ENCODE data around the gene RNF10.
"Not testable (repeated sequence)": the region's sequence is repeated elsewhere in the genome, so short reads cannot be mapped to it uniquely, and the experiment has no call there.

The RNF10 gene

DNA sequence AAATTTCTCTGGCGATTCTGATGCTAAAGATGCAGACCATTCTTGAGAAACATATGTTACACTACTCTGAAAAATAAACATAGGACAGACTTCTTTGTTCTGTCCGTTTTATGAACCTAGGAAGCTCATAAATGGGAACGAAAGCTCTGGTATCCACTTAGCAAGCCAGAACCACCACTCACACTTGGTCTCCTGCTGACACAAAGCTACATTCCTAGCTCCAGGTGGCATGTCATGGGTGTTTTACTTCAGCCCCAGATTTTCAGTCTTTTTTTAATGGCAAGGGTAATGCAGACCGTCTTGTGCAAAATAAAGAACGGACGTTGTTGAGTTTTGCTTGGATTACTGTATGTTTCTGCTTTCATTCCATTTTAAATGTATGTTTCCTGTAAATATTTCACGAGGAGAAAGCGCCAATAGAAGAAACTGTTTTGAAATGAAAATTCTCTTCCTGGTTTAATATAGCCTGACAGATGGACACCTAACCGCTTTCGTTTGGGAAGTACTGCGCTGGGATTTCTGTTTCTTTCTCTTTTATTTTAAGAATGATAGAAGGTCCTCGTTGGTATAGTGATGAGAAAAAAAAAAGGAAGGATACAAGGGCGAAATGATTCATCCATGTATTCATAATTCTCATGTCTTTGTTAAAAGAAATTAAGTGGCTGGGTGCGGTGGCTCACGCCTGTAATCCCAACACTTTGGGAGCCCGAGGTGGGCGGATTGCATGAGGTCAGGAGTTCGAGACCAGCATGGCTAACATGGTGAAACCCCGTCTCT, 4.3 kb upstream of the RNF10 start:
- DNase-seq: peak; percentile 91

DNA sequence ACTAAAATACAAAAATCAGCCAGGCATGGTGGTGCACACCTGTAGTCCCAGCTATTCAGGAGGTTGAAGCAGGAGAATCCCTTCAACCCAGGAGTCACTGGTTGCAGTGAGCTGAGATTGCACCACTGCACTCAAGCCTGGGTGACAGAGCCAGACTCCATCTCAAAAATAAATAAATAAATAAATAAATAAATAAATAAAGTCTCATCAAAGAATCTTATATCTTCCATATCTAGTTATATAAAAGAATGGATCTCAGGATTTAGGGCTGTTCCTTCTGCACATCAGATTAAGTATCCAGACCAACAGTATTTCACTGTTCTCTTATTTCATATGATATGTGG, 3.8 kb upstream of the RNF10 start:
- not testable (repeated sequence) for DNase-seq

DNA sequence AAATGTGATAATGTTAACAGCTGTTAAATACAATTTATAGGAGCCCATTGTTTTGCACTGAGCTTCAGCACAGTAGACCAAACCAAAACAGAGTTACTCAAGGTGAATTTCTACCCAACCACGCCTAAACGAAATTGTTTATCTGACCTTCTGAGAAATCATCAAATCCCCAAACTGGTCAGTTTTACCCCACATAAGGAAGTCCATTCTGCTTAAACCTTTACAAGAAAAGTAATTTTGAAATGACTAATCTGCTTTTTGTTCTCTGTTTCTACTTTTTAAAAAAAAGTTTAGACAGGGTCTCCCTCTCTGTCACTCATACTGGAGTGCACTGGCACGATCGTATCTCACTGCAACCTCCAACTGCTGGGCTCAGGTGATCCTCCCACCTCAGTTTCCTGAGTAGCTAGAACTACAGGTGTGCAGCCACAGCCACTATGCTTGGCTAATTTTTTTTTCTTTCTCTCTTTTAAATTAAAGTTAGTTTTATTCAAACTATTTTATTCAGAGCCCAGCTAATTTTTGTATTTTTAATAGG, 1.4 kb upstream of the RNF10 start:
- no peak for DNase-seq

DNA sequence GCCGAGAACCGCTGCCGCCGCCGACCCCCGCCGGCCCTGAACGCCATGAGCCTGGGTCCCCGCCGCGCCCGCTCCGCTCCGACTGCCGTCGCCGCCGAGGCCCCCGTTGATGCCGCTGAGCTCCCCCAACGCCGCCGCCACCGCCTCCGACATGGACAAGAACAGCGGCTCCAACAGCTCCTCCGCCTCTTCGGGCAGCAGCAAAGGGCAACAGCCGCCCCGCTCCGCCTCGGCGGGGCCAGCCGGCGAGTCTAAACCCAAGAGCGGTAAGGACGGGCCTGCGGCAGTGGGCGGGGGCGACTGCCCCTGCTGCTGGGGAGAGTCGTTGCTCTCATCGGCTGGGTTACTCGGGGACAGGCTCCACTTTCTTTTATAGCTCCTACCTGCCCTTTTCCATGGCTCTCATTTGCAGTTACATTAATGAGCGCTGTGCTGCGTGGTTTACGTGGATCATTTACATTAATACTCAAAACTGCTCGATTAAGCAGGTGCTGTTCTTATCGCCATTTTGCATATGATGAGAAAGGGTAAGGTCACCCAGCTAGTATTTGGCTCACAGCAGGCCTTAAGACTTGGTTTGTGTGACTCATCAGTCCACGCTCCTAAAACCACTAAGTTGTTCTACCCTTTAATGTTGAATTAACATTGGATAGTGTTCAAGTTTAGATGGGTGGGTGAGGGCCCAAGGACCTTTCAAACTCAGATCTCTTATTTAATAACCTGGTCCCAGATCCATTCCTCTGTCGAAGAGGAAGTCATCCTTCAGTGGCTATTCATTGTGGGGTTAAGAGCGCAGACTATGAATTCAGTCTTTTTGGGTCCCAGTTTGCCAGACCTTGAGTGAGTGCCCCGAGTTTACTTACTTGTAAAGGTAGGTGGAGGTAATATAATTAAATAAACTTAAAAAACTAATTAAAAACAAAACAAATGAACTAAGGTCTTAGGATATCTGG, 823 bp downstream of the RNF10 start:
- DNase-seq: peak; percentile 63

DNA sequence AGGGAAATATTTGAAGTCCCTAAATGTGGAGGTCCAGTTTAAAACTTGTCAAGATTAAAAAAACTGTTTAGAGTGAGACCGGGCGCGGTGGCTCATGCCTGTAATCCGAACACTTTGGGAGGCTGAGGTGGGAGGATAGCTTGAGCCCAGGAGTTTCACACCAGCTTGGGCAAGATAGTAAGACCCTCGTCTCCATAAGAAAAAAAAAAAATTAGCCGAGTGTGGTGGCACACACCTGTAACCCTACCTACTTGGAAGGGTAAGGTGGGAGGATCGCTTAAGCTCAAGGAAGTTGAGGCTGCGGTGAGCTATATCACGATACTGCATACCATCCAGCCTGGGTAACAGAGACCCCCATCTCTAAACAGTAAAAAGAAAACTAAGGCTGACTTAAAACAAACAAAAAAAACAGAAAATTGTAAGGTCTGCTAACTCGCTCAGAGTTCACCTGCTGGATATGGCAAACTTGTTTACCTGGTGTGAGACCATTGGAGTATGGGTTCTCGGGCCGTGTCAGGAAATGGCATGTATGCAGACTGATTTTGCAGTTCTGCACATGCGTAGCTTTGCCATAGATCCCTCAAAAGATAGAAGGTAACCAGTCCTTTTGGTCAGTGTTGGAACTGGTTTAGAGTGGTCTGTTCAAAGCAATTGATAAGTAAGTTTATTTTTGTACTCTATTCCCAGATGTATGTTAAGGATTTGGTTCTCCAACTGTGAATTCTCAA, 2.1 kb downstream of the RNF10 start:
- no peak for DNase-seq

DNA sequence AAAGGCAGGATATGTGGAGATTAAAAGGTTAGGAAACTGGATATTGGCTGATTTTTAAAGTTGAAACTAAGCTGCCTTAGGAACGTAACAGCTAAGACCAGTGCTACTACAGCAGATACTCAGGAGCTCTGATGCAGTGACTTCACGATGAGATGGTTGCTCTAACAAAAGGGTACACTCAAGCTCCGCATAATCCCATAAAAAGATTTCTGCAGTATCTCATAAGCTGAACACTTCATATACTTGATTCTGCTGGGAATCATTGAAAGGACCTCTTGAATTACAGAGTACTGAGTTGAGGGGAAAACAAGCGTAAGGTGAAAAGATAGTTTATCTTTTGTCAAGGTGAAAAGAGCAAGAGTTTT, 3.7 kb downstream of the RNF10 start:
- DNase-seq: no peak

DNA sequence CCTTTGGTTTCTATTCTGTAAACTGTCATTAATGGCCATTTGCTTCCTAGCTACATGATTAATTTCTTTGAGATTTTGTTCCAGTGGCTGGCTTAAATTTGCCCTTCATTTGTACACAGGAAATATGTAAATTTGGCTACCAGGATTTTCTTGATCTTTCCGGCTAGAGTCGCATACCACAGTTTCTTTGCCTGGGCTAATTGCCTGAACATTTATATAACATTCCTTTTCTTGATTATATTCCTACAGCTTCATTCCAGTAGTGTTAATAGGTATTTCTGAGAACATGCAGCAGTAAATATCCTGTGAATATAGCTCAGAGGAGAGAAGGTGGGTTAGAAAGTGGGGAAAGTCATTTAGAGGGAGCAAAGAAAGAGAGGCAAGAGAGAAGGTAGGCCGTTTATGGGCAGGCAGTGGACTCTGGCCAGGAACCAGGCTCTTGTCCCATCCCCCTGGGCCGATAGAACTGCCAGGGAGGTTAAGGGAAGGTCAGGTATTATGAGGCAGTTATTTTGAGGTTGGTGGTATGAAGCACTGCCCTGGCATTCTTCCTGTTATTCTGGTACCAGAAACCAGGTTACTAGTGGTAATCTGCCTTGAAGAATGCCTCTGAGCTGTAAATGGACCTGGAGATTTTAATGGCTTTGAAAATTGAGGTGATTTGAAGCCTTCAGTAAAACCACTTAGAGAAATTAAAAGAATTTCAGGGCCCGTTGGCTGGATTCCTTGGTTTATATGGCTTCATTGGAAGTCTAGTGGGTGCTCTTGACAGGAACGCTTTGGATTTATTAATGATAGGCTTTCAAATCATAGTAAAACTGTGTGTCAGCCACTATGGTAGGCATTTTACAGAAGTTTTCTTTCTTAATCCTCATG, 4.4 kb downstream of the RNF10 start:
- DNase-seq: no peak

DNA sequence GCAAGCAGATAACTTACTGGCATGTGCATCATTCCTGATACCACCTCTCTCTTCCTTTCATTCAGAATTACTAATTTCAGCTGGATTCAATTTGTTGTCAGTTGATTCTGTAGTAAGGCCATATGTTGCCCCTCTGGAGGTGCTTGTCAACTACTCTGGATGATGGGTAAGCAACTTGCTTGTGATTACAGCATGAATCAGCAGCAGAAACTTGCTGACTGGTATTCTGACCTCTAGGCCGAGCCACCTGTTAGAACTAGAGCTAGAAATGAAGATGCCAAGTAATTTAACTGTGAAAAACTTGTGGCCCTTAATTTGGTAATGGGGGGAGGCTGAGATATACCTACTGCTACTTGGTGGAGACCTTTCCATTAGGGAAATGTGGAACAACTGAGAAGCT, 5.1 kb downstream of the RNF10 start:
- no peak for DNase-seq

DNA sequence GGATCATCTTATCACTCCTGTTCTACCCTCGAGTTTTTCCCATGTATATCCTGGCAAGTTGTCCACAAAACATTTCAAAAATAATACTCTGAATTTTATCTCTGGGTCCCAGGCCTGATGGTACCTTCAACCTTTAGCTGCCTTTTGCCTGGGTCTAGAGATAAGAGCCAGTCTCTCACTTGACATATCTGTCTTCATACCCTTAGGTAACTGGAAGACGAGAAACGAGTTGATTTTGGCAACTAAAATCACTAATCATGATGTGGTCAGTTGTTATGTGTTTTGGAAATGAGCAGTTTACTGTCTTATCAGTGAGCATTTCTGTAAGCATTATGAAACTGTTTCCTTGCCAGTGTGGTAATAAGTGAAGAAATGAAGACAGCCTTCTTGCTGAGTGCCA, 6.3 kb downstream of the RNF10 start:
- peak; percentile 50 for DNase-seq

DNA sequence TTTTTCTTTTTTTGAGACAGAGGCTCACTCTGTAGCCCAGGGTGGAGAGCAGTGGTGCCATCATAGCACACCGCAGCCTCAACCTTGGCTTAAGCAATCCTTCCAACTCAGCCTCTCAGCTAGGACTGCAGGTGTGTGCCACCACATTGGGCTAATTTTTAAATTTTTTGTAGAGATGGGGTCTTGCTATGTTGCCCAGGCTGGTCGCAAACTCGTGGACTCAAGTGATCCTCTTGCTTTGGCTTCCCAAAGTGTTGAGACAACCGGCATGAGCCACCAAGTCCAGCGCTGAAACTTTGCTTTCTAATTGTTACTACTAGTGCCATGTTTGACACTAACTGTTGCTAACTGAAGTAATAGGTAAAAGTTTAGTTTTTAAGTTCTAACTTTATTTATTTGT, 8.0 kb downstream of the RNF10 start:
- no peak for DNase-seq

DNA sequence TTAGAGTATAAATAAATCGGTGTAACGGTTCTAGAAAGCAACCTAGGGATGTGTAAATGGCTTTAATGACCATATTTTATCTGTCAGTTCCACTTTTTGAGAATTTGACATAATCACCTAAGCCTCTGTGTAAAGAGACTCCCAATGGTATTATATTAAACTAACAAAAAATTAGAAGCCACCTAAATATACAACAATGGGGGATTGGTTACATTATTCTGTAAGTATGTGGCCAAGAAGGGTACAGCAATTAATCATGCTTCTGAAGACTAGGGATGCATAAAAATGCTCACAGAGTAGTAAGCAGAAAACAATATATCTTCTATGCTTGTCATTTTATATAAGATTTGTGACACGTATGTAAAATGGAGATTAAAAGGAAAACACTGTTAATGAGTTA, 10.5 kb downstream of the RNF10 start:
- no peak for DNase-seq

DNA sequence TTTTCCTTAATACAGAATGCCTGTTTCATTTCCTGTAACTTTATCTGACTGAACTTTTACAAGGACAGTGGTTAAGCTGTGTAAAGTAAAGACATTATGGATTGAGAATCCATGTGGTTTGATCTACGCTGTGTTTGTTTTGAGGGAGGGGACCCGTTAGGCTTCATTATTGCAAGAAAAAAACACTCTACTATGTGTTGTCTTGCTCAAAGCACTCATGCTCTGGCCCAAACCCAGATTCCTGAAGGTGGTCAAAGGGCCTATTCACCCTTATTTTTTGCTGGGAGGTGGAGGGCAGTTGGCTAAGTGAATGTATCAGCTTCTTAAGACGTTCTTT, 11.9 kb downstream of the RNF10 start:
- DNase-seq: no peak

DNA sequence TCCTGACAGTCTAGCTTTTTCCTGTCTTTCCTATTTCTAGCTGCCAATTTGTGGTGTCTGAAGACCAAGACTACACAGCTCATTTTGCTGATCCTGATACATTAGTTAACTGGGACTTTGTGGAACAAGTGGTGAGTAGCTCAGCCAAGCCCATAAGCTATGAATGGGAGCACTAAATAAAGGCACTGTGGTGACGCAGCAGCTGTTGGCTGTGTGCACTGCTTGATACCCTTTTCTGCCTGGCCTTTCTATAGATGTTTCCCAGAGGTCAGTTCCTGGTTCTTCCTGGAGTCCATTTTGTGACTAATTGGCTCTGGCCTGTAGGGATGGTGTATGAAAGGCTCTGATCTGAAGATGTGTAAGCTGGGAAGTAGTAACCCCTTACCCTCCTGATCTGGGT, 20.5 kb downstream of the RNF10 start:
- DNase-seq: no peak

DNA sequence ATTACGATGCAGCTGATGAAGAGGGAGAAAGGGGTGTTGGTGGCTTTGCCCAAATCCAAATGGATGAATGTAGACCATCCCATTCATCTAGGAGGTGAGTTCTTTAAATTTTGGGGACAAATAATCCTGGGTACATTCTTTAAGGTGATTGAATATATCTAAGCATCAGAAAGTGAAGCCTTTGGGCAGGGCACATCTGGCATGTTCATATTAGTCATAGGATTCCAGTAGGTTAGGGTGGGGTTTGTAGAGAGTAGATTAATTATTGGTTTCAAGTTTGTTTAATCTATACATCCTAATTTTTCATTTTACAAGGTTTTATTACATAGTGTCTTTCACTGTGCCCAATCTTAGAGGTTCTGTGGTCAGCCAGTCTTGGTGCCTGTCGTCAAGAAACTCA, 23.4 kb downstream of the RNF10 start:
- DNase-seq: no peak

DNA sequence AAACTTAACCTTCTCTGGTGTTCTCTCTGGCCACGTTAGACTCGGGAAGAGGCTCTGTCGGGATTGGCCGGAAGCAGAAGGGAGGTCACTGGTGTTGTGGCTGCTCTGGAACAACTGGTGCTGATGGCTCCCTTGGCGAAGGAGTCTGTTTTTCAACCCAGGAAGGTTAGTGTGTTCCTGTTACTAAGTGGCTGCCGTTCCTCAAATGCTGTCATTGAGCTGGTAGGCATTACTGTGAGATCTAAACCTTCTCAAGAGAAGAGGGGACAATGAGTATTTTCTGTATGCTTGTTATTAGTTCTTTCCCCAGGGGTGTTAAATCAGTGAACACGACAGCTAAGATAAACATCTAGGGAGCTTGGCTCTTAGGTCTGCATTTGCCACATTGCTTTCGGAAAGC, 28.8 kb downstream of the RNF10 start:
- DNase-seq: no peak

DNA sequence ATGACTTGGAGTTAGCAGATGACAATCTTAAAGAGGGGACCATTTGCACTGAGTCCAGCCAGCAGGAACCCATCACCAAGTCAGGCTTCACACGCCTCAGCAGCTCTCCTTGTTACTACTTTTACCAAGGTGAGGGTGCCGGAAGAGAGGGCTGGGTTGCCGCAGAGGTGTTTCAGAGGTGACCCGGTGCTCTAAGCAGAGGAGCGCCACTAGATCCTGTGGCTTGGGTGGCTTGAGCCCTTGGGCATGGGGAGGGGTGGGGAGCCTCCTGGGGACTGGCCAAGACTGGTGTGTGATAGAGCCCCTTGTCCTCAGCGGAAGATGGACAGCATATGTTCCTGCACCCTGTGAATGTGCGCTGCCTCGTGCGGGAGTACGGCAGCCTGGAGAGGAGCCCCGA, 29.3 kb downstream of the RNF10 start:
- DNase-seq: no peak

DNA sequence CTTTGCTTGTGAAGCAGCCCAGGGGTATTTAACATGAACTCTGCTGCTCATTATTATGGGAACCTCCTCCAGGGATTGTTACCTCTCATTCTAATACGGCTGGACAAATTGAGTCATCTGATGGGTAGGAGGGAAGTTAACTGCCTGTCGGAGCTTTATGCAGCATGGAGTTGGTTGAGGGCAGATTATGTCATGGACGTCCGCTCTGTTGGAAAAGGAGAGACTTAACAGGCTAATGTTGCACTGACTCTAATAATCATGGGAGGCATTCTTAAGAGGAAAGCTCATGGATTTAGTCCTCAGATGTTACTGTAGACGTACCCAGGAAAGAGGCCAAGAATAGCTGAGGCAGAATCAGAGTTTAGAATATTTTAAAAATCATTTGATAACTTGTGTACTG, 37.1 kb downstream of the RNF10 start:
- no peak for DNase-seq

DNA sequence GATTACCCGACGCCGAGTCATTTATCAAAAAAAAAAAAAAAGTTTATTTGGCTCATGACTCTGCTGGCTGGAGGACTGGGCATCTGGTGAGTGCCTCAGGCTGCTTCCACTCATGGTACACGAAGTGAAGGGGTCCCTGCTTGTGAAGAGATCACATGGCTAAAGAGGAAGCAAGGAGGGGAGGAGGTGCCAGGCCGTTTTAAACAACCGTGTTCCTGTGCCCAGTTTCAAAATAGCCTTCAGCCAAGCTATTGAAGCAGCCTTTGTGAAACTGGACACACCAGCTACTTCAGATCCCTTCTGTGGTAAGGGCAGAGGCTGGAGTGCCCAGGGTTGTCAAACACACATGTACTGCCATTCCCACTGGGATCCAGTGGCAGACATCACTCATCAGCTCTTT, 39.4 kb downstream of the RNF10 start:
- DNase-seq: no peak

DNA sequence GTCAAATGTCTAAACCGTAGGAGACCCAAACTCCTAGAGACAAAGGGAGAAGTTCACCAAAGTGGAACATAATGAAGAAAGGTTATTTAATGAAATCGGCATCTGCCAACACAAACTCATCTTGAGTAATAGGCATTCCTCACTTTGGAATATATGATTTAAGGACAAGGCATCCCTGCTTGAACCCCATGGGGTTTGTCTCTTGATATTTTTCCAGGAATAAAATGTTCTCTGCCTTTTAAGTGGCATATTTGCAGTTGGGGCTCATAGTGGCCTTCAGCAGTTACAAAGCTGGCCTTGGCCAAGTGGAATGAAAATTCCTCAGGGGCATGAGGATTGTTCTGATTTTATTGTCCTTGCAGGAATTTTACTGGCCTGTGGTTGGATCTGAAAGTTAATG, 40.0 kb downstream of the RNF10 start:
- DNase-seq: no peak

DNA sequence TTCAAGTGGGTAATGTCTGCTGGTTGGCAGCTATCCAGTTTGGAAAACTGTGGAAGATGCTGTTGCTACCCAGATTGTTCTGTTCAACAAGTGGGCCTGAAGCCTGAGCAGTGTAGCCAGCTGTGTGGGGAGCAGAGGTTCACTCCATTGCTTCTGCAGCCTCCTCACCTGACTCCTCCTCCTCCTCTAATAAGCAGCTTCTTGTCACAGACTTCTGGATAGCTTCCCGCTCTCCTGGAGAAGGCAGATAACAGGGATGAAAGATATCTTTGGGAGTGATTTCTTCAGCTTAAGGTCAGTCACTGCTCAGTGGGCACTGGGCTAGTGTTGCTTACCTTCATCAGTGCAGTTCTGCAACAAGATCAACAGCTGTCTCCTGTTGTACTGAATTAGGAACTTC, 45.0 kb downstream of the RNF10 start:
- no peak for DNase-seq

DNA sequence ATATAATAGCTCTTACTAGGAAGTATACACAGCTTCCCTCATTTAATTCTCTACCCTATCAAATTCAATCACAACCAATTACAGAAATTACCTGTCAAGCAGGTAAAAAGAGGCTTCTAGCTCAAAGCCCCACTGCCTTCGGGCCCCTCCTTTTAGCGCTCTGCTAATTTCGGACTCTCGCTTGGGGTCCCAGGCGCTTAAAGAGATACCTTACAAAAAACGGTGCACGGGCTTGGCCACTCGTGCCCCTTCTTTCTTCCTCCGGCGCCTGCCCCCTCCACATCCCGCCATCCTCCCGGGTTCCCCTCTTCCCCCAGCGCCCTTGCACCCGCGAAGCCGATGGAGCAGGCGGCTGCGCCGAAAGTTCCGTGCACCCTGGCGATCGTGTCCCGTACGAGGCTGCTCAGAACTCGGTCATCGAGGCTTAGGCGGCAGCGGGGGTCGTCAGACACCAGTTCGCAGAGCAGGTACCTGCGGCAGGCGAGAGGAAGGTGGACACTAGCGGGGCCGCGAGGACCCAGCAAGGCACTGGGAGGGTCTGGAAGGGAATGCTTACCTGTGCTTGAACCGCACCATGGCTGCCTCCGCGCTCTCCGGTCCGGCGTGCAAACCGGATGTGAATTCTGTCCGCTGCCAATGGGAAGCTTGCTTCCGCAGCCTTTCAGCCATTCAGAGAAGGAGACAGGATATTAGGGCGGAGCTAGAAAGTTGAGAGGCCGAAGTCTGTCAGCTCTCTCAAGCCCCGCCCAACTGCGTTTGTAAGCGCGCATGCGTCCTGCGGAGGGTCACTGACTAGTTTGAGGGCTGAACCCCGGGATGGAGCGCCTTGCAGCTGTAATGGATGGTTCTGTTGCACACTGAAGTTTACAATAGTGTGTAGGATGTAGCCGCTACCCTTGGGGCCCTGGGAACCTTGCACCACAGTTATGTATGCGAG, 46.9 kb downstream of the RNF10 start, which contains the start of gene POP5:
Gene POP5, minus strand, starts transcription at position 616 of the 937 bp plus-strand sequence. Its CDS starts 40 bp downstream, at position 576.
- DNase-seq: peak; percentile 99
